Glutamatergic neuron (in vitro differentiated cells): Measurements from ENCODE around the gene AGPS. TPM values are rescaled to one million over a fixed set of nuclear protein-coding genes. Genes with fewer than 3 reads are reported as not detected.

Source experiments
- DNase-seq: peaks from one replicate; pipeline ENCODE4 v3.0.0; 2022
- H3K27ac Mint-ChIP-seq: one replicate; pipeline ENCODE4 v1.8.0; 2020; ENCODE audit warnings: mild to moderate bottlenecking, mixed read lengths, inconsistent platforms; ENCODE audit not compliant: unreplicated experiment
- H3K27me3 Mint-ChIP-seq: one replicate; pipeline ENCODE4 v1.8.0; 2020; ENCODE audit warnings: mild to moderate bottlenecking, moderate library complexity, mixed read lengths, inconsistent platforms; ENCODE audit not compliant: unreplicated experiment
- H3K36me3 Mint-ChIP-seq: one replicate; pipeline ENCODE4 v1.8.0; 2020; ENCODE audit warnings: mild to moderate bottlenecking, mixed read lengths, inconsistent platforms; ENCODE audit not compliant: unreplicated experiment
- H3K4me1 Mint-ChIP-seq: one replicate; pipeline ENCODE4 v1.8.0; 2020; ENCODE audit warnings: mild to moderate bottlenecking, low read depth, mixed read lengths, inconsistent platforms; ENCODE audit not compliant: unreplicated experiment
- H3K4me3 Mint-ChIP-seq: one replicate; pipeline ENCODE4 v1.8.0; 2020; ENCODE audit warnings: mild to moderate bottlenecking, mixed read lengths, inconsistent platforms; ENCODE audit not compliant: unreplicated experiment
- H3K9me3 Mint-ChIP-seq: one replicate; pipeline ENCODE4 v1.8.0; 2020; ENCODE audit warnings: mild to moderate bottlenecking, moderate library complexity, mixed read lengths, inconsistent platforms; ENCODE audit not compliant: unreplicated experiment
- total RNA-seq: library from RNA; stranded (reverse); fragmentation: NEBNext Ultra II Directional; extraction: Animal tissue kit (Norgen Biotek cat#: 25700); gene quantifications from one replicate; pipeline ENCODE4 v1.2.1, GENCODE V29; 2021; ENCODE audit not compliant: unreplicated experiment
- TF ChIP-seq, protein P1 (sequence below): fragments of 200-600 bp; sonication (generic); IDR thresholded peaks from one replicate; pipeline ENCODE4 v1.5.0; 2021; ENCODE audit not compliant: partially characterized antibody, unreplicated experiment

AGPS gene
- total RNA-seq, 1 donor from 2014 or later: 50.8 TPM

- DNase-seq: no peak
- H3K4me3 Mint-ChIP-seq: no peak overlapping the region
- H3K27me3 Mint-ChIP-seq: peaks cover 3% of the 10 kb centered on the region
- H3K27ac Mint-ChIP-seq: peak overlapping the region; percentile 53
- peaks cover 11% of the 10 kb centered on the region for H3K36me3 Mint-ChIP-seq
- peaks cover 7% of the 10 kb centered on the region for H3K9me3 Mint-ChIP-seq
- TF ChIP-seq, protein P1, sequence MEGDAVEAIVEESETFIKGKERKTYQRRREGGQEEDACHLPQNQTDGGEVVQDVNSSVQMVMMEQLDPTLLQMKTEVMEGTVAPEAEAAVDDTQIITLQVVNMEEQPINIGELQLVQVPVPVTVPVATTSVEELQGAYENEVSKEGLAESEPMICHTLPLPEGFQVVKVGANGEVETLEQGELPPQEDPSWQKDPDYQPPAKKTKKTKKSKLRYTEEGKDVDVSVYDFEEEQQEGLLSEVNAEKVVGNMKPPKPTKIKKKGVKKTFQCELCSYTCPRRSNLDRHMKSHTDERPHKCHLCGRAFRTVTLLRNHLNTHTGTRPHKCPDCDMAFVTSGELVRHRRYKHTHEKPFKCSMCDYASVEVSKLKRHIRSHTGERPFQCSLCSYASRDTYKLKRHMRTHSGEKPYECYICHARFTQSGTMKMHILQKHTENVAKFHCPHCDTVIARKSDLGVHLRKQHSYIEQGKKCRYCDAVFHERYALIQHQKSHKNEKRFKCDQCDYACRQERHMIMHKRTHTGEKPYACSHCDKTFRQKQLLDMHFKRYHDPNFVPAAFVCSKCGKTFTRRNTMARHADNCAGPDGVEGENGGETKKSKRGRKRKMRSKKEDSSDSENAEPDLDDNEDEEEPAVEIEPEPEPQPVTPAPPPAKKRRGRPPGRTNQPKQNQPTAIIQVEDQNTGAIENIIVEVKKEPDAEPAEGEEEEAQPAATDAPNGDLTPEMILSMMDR: no peak
- H3K4me1 Mint-ChIP-seq: peaks cover 25% of the 10 kb centered on the region
These were observed 153.5 kb downstream of the AGPS start for GRCh38 chr2:177545981-177546585.

- Mint-ChIP-seq H3K27me3 (peaks cover 3% of the 10 kb centered on the region), H3K4me1 (peaks cover 18% of the 10 kb centered on the region), H3K4me3 (no peak overlapping the region), H3K27ac (no peak overlapping the region), H3K9me3 (peaks cover 7% of the 10 kb centered on the region), H3K36me3 (peaks cover 11% of the 10 kb centered on the region)
- no peak for DNase-seq
- TF ChIP-seq, protein P1: no peak
These were observed 154.5 kb downstream of the AGPS start for GRCh38 chr2:177547122-177547521.

DNA sequence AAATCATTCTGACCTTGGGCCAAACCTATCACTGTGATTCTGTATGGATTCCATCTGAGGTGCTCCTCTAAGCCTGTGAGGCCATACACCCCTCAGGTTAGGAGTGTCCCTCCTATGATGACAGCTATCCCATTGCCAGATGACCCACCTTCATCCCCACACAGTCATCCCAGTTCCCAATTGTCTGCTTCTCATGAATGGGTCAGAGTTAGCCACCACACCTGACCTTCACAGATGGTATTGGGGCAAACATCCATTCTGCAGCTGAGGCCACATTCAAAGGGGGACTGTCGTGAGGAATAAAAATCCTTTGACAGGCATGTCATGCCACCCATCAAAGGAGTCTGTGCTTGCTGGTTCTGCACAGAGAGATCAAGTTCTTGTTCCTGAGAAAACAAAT lies 155.2 kb downstream of the AGPS start:
- Mint-ChIP-seq H3K36me3 (peaks cover 11% of the 10 kb centered on the region), H3K9me3 (peaks cover 7% of the 10 kb centered on the region), H3K27ac (no peak overlapping the region), H3K27me3 (peaks cover 3% of the 10 kb centered on the region), H3K4me3 (no peak overlapping the region), H3K4me1 (peaks cover 16% of the 10 kb centered on the region)
- TF ChIP-seq, protein P1: no peak
- DNase-seq: no peak

GRCh38 chr2:177548636-177549035 lies 156.1 kb downstream of the AGPS start:
- peaks cover 9% of the 10 kb centered on the region for H3K9me3 Mint-ChIP-seq
- peaks cover 11% of the 10 kb centered on the region for H3K36me3 Mint-ChIP-seq
- no peak for DNase-seq
- no peak overlapping the region for H3K27ac Mint-ChIP-seq
- peaks cover 6% of the 10 kb centered on the region for H3K27me3 Mint-ChIP-seq
- no peak overlapping the region for H3K4me3 Mint-ChIP-seq
- peaks cover 8% of the 10 kb centered on the region for H3K4me1 Mint-ChIP-seq
- TF ChIP-seq, protein P1: no peak

DNA sequence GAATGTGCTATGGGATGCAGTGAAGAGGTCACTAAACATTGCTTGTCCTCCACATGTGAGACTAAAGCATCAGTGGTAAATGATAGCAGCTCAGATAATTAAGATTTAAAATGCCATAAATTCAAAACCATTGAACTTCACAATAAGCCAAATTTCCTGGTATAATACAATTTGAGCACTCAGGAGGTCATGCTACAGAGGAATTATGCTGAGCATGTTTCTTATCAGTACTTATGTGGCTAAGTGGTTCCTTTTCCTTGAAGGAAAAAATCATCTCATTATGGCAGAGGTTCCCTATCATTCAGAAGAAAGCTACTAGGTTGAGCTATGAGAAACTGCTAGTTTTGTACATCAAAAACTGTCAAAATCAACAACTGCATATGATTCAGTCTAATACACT lies 156.6 kb downstream of the AGPS start:
- TF ChIP-seq, protein P1: no peak
- no peak overlapping the region for H3K27ac Mint-ChIP-seq
- H3K4me3 Mint-ChIP-seq: no peak overlapping the region
- H3K36me3 Mint-ChIP-seq: peaks cover 11% of the 10 kb centered on the region
- DNase-seq: no peak
- peaks cover 5% of the 10 kb centered on the region for H3K4me1 Mint-ChIP-seq
- H3K27me3 Mint-ChIP-seq: peaks cover 6% of the 10 kb centered on the region
- peaks cover 9% of the 10 kb centered on the region for H3K9me3 Mint-ChIP-seq
